Measurements from ENCODE around the gene ATP1A1.

The ATP1A1 gene

DNA sequence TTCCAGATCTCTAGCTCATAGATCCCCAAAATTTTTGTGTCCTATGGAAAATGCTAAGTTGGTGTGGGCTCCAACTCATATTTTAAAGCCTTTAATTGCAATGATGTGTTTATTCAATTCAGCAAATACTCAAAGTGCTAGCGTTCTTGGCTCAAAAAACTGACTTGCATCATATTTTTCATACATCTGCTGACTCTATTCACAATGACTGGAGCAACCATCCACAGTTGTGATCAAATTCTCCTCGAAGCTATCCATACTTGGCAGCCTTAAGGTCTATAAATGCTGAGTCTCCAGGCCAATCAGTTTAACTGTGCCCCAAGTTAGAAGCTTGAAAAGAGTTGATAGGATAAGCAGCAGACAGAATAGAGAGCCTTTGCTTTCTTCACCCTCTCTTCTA is 2.9 kb upstream of the ATP1A1 start:
- in situ Hi-C loops (cut with HindIII; ENCODE audit: low sequenced_read_pairs), result no loop called here

- in situ Hi-C loops (cut with HindIII; ENCODE audit: low sequenced_read_pairs), result no loop called here
These were observed 1.3 kb upstream of the ATP1A1 start for GRCh38 chr1:116371752-116372151.

DNA sequence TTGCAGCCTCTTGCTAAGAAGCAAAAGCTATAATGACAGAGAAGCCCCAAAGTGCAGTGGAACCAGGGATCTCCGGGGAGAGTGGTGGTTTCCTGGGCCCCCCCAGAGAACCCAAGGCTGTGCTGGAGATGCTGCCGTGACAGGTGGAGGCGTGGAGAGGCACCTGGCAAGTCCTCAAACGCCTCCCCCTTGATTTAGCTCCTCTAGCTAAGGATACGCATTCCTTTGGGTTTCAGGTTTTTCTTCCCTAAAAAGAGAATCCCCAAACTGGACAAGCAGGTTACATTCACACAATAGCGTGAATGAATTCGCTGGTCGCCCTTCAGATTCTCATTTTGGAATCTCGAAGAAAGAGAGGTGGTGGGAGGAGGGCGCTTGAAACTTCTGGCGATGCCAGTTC is 853 bp upstream of the ATP1A1 start:
- in situ Hi-C loops (cut with HindIII; ENCODE audit: low sequenced_read_pairs), result no loop called here

DNA sequence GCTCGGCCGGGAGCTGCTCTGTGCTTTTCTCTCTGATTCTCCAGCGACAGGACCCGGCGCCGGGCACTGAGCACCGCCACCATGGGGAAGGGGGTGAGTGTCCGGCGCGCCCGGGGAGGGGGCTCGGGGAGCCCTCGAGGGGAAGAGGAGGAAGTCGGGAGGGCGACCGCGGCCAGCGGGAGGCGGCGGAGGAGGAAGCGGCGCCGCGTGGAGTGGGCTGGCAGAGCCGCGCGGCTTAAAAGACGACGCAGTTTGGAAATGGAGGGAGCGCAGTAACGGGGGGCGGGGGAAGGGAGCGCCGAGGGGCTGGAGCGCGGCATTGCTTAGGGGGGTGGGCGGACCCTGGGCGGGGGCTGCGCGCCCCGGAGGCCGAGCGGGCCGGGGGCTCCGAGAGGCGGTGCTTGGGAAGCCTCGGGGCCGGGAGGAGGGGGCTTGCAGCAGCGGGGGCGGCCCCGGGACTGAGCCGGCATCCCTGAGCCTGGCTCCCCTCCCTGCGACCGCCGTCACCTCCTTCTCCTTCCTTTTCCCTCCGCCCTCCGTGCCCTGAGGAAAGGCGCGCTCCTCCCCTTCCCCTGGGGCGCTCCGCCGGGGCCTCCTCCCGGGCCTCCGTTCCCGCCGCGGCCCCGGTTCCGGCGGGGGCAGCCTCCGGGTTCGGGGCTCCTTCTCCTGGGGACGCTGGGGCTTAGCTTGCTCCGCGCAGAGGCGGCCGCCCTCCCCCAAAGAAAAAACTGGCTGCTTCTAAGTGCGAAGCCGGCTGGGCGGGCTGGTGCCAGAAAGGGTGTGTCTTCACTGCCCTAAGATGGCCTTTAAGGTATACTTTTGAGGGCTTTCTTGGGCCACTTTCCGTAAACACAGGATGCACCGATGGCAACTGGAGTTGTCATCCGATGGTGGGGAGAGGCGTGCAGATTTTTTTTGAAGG is 648 bp downstream of the ATP1A1 start:
- in situ Hi-C loops (cut with HindIII; ENCODE audit: low sequenced_read_pairs), result no loop called here

GRCh38 chr1:116374353-116375147 is 1.5 kb downstream of the ATP1A1 start:
- in situ Hi-C loops (cut with HindIII; ENCODE audit: low sequenced_read_pairs), result no loop called here

DNA sequence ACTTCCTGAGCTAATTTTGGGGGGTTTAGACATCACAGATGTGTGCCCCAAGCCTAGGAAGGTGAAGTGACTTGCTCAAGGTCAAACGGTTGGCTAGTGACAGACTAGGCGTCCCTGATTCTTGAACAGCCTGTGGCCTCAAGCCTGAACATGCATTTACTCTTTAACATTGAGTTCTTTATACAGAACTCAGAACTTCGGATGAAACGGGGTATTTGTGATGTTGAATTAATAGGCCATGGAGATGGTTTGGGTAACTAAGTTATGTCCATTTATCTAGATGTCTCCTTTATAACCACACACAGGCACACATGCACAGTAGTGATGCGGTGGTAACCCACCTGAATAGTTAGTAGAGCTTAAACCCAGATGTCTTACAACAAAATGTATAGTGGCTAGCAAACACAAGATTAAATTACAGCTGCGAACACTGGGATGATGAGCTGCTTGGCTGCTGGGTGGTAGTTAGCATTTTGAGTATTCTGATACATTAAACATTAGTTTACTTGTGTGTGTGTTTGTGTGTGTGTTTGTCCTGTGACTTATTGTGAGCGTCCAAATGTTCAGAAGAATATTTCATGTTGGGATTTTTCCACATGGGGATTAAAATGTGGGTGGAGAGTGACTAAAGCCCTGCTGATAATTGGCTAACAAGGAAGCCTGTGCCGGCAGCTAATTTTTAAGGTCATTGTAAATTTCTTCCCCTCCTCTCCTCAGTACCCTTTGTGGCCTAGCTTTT is 2.3 kb downstream of the ATP1A1 start:
- in situ Hi-C loops (cut with HindIII; ENCODE audit: low sequenced_read_pairs), result no loop called here

GRCh38 chr1:116375887-116376728 is 3.1 kb downstream of the ATP1A1 start:
- in situ Hi-C loops (cut with HindIII; ENCODE audit: low sequenced_read_pairs), result no loop called here

- in situ Hi-C loops (cut with HindIII; ENCODE audit: low sequenced_read_pairs), result no loop called here
These were observed 3.7 kb downstream of the ATP1A1 start for GRCh38 chr1:116376729-116377086.

DNA sequence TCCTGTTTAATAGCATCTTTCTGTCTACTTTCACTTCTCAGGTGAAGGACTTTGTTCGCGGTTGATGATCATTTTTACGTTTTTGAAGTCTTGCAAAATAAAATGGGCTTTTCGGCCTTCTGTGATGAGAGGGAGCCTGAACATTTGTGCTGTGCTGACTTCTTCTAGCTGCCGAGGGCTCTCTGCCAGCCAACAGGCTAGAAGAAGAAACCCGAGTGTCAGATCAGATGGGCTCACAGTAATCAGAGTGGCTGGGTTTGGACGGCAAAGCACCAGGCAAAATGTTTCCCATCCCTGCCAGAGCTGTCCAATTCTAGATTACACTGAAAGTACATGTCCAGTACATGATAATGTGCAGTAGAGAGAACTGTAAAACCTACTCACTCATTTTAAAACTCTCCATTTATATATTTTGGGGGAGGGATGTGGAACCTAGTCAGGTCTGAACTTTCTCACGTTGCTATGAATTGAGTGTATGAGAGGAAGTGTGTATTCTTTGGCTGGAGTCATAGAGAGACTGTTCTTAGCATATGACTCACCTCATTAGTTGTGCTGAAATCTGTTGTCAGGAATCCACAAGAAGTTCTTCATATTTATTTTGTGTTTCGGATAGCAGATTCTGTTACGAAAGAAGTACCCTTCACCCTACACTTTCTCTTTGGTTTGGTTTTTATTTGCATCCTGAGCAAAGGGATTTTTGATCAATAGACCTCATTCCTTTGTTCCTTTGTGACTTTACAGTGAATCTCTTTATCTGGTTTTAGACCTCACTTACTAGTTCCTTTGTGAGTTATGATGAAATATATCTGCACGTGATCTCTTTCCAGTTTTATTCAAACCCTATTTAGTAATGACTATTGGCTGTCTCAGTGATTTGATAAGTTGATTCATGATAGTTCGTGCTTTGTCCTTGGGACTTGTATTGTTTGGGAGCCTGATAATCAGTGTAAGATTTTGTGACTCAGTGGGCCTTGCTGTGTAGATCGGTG is 4.8 kb downstream of the ATP1A1 start:
- in situ Hi-C loops (cut with HindIII; ENCODE audit: low sequenced_read_pairs), result no loop called here

DNA sequence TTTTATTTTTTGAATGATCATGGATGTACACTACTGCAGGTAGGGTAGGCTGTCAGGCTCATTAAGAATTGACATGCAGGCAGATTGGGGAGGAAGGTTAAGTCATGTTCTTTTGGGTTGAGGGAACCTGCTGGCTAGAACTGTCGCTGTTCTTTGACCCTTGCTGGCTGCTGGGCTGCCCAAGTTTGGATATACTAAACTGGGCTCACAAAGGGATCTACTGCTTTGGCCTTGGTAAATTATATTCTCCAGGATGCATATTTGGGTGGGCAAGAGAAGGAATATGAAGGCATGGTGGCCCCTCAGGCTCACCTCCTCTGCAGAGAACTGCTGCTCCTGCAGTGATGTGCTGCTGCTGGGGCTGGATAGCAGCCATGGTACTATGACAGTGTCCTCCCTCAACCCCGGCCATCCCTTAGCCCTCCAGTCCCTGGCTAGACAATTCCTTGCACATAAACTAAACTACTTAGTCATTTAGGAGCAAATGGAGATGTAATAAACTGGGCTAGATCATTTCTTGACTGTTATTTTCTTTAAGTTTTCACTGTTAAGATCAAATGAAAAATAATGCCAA is 6.1 kb downstream of the ATP1A1 start:
- in situ Hi-C loops (cut with HindIII; ENCODE audit: low sequenced_read_pairs), result no loop called here

GRCh38 chr1:116379674-116380498 is 6.8 kb downstream of the ATP1A1 start:
- in situ Hi-C loops (cut with HindIII; ENCODE audit: low sequenced_read_pairs), result no loop called here

GRCh38 chr1:116380499-116381242 is 7.6 kb downstream of the ATP1A1 start:
- in situ Hi-C loops (cut with HindIII; ENCODE audit: low sequenced_read_pairs), result no loop called here

DNA sequence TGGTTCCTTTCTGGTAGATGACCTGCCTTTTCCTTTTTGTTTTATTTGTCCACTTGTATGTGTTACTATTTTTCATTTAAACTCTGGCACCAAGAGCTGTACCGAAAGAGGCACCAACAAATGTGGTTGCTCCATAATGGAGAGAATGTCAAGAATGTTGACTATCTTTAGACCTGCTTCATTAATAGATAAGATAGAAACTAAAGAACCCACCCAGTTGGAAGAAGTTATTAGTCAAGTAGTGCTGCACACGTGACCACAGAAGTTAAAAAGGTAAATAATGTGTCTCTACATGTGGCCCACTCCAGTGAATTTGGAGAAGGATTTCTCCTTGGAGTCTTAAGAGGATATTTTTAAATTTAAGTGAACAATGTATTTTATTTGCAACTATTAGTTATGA is 9.3 kb downstream of the ATP1A1 start:
- in situ Hi-C loops (cut with HindIII; ENCODE audit: low sequenced_read_pairs), result no loop called here

- in situ Hi-C loops (cut with HindIII; ENCODE audit: low sequenced_read_pairs), result no loop called here
These were observed 9.9 kb downstream of the ATP1A1 start for GRCh38 chr1:116382857-116383483.

DNA sequence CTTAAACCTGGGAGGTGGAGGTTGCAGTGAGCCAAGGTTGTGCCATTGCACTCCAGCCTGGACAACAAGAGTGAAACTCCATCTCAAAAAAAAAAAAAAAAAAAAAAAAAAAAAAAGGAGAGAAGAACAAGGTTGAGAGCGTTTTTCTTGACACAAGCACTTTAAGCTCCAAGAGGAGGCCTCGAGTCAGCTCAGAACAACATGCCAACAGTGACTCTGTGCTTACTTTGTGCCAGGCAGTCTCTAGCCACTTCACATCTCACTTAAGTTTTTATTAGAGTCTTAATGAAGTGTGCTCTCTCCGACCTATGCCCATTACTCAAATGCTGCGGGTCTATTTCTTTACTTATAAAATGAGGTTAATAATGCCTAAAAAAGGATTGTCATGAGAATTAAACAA is 13.0 kb downstream of the ATP1A1 start:
- in situ Hi-C loops (cut with HindIII; ENCODE audit: low sequenced_read_pairs), result no loop called here

GRCh38 chr1:116387551-116387950 is 14.5 kb downstream of the ATP1A1 start:
- in situ Hi-C loops (cut with HindIII; ENCODE audit: low sequenced_read_pairs), result no loop called here

- in situ Hi-C loops (cut with HindIII; ENCODE audit: low sequenced_read_pairs), result no loop called here
These were observed 15.1 kb downstream of the ATP1A1 start for GRCh38 chr1:116388122-116388521.
